ENCODE measurements around the gene TMEM95.

- TF ChIP-seq, protein P1, sequence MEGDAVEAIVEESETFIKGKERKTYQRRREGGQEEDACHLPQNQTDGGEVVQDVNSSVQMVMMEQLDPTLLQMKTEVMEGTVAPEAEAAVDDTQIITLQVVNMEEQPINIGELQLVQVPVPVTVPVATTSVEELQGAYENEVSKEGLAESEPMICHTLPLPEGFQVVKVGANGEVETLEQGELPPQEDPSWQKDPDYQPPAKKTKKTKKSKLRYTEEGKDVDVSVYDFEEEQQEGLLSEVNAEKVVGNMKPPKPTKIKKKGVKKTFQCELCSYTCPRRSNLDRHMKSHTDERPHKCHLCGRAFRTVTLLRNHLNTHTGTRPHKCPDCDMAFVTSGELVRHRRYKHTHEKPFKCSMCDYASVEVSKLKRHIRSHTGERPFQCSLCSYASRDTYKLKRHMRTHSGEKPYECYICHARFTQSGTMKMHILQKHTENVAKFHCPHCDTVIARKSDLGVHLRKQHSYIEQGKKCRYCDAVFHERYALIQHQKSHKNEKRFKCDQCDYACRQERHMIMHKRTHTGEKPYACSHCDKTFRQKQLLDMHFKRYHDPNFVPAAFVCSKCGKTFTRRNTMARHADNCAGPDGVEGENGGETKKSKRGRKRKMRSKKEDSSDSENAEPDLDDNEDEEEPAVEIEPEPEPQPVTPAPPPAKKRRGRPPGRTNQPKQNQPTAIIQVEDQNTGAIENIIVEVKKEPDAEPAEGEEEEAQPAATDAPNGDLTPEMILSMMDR (conservative IDR thresholded peaks at IDR 0.05 in 1 of 2, IDR thresholded peaks at IDR 0.05 in 1 of 2; ENCODE audit: low read depth in 1 of 2, low read length in 2 of 2), result no peak
- no peak for TF ChIP-seq EZH2 (IDR thresholded peaks at IDR 0.05; ENCODE audit: low read length, missing control alignments)
These were observed 27.9 kb downstream of the TMEM95 start for GRCh38 chr17:7382901-7383300.
